A549 treated with dexamethasone at 1 μM for 4 hours (cell line): Measurements from ENCODE around the gene SLC12A1. TPM values are rescaled to one million over a fixed set of nuclear protein-coding genes. Genes with fewer than 3 reads are reported as not detected.

Experiments used
- total RNA-seq: library from RNA; stranded (reverse); fragments of 200-300 nt; extraction: Qiagen RNA extraction; gene quantifications from 5 replicates; pipeline ENCODE4 v1.2.3, GENCODE V29; 2022

SLC12A1 gene
- not detected in 5 replicates for total RNA-seq

DNA sequence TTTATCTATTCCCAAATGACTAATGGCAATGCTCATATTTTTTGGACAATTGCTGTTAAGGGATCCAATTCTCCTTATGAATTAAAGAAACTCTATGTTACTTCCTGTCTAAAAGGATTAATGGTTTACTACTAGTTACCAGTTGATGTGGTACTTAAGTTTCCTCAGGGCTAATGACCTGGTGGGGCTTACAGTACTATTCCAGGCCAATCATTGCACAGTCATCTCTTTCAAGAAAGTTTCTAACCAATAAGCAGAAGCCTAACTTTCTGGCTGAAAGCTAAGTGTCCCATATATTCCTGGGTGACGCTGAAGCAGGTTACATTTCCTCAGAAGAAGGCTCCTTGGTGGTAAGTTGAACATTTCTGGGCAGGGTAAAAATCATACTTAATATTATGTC lies at the start of gene SLC12A1:
SLC12A1 (plus strand) TSS at position 322 of the 400 bp plus-strand sequence. CDS start 1,418 bp downstream, outside the sequence.

GRCh38 chr15:48177766-48178647 lies 28.1 kb upstream of the SLC12A1 start, which contains the start of gene MYEF2:
MYEF2 (minus strand) TSS chr15:48178295; CDS start chr15:48178237, 58 bp downstream.

GRCh38 chr15:48191574-48192225 lies 14.4 kb upstream of the SLC12A1 start, which contains the start of gene CTXN2:
CTXN2 (plus strand) TSS chr15:48191665; CDS start chr15:48201301, 9,636 bp downstream.

DNA sequence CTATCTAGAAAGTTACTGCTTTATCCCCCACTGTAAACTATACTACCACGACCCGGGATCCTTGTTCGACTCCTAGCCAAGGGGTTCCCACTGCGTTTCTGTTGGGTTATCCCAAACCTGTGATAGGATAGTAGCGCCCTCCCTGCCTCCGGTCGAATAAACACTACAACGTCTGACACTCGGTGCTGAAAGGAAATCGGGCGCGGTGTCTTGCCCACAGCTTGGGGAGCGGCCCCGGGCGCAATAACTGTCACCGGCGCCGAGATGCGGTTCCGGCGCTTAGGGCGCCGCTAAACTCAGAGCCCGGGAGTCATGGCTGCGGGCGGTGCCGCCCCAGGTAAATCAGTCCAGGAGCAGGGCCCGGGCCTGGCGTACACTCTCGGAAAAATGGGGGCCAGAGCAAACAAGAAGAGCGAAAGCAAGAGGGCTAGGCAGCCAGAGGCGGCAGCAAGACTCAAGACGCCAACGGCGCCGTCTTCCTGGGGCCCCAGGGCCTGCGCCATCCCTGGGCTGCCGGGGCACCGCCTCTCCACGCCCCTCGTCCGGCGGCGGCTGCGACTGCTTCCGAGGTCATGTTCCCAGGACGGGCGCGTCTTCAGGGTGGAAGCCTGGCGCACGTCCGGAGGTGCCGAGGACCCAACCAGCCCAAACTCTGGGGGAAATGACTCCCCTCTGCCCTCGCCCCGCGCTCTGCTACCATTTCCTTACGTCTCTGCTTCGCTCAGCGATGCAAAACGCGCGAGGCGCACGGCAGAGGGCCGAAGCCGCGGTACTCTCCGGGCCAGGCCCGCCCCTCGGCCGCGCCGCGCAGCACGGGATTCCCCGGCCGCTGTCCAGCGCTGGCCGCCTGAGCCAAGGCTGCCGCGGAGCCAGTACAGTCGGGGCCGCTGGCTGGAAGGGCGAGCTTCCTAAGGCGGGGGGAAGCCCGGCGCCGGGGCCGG lies 125.0 kb downstream of the SLC12A1 start, which contains the start of gene DUT:
DUT (plus strand) TSS at position 575 of the 941 bp plus-strand sequence; CDS start at position 662, 87 bp downstream.

Other genes with a start within 250 kb of the SLC12A1 start
- gene SLC24A5, start 85.3 kb upstream of the SLC12A1 start, total RNA-seq, result not detected in 5 replicates
- 12.8 to 17.4 TPM (median 15.6 TPM) in 5 replicates for gene MYEF2, start 28.0 kb upstream of the SLC12A1 start, total RNA-seq
- gene CTXN2, start 14.6 kb upstream of the SLC12A1 start, total RNA-seq, result 0.02 to 0.05 TPM (median 0.03 TPM) in 3 of 5 replicates, not detected in the others
- 101 to 105 TPM (median 102 TPM) in 5 replicates for gene DUT, start 125.1 kb downstream of the SLC12A1 start, total RNA-seq